WTC11 (cell line): ENCODE results near the gene LY9.

Source experiments
- ATF1 ChIP-seq: sonication (generic); formaldehyde crosslinking; IDR thresholded peaks from 2 replicates; pipeline ENCODE4 v1.8.1; 2023; ENCODE audit warnings: mild to moderate bottlenecking, moderate library complexity, missing genetic modification reagents
- CTCF ChIP-seq: fragments of 200-600 bp; IDR thresholded peaks from 2 replicates; pipeline ENCODE4 v1.8.0; 2022; ENCODE audit warnings: antibody characterized with exemption

GRCh38 chr1:160830321-160831153 is 34.6 kb downstream of the LY9 start:
- no peak for TF ChIP-seq ATF1 (CRISPR knock-in tag)
- peak; percentile 76 for TF ChIP-seq CTCF
